ENCODE measurements around the gene WDR27. TPM values are rescaled to one million over a fixed set of nuclear protein-coding genes. Genes with fewer than 3 reads are reported as not detected.
"Not testable (repeated sequence)": the region's sequence is repeated elsewhere in the genome, so short reads cannot be mapped to it uniquely, and the experiment has no call there.

Gene WDR27
- total RNA-seq, 1 donor from 2014 or later: 35.4 TPM

DNA sequence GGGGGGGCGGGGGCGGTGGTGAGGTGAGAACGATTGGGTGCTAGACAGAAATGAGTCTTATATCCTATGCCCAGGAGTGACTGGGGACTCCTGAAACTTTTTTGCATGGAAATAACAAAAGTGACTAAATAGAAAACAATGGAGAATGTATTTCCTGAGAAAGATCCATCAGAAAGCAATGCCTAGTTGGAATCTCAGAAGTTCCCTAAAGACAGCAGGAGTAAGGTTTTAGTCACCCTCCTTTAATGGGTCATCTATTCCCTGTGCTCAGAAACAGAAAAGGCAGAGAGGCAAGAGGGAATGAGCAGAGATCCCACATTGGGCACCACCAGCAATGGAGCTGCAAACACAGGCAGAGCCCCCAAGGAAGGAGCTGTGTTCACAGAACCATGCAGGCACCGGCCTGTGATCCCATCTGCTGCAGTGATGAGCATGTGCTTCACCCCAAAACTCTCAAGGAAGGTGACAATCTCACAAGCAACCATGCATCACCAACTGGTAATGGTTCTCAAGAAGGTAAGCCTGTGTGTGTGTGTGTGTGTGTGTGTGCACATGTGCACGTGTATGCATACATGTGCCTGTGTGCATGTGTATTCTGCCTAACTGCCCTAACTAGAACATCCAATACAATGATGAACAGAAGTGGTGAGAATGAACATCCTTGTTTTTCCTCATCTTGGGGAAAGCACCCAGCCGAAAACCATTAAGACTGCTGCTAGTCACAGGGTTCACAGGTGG is 168.4 kb downstream of the WDR27 start:
- no peak for DNase-seq (ENCODE audit: low read depth)

DNA sequence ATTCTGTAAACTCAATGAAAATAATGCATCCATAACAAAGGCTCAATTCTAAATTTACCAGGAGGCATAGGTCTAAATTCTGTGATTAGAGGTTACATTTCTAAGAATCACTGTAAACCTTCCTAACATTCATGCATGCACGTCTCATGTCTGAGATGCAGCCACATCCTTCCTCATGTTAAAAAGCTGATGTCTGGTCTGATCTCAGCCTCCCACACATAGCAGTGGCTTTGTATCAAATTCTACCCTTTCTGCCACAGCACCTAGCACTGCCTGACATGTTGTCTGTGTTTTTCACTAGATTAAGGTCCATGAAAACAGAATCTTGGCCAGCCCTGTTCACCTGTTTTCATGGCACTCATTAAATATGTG is 171.1 kb downstream of the WDR27 start:
- DNase-seq (ENCODE audit: low read depth): no peak

DNA sequence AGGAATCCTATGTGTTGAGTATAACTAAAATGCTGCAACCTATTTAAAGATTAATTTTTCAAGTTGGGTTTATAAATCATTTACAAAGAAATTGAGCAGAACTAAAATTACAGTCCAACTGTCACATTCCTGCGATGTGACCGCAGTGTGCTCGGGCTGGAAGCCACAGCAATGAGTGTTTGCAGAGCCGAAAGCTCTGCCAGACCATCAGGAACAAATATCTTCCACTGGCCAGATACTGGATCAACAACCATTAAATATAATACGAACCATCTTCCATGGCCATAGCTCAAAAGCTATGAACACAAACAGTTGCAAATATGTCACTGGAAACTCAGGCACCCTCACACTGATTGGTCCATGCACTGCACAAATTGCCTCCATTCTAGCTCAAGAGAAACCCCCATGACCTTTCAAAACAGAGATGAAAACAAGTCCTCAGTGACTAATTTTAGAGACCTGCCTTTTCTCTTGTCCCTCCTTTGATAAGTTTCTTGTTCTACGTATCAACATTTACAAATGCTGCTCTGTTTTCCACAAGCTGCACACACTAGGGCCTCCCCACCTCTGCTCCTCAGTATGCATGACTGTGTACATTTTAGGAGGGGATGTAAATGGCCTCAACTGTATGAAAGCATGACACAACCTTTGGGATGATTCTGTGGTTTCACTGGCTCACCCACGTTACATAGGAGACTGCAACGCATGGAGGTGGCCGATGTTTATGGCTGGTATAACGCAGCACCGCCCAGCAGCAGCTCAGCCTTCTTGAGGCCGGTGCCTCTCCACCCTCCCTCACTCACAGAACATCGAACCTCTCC is 171.7 kb downstream of the WDR27 start:
- DNase-seq (ENCODE audit: low read depth): peak; percentile 83

DNA sequence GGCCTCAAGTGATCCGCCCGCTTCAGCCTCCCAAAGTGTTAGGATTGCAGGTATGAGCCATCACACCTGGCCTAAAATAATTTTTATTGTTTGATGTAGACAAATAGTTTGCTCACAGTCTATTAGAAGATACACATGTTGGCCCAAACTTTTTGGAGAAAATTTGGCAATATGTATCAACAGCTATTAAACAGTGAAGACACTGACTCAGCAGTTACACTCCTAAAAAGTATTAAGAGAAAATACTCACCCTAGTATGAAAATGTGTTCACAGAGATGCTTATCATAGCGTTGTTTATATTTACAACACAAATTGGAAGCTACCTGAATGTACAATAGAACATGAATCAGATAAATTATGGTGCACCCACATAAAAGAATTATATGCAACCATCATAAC is 173.1 kb downstream of the WDR27 start:
- DNase-seq (ENCODE audit: low read depth): no peak

DNA sequence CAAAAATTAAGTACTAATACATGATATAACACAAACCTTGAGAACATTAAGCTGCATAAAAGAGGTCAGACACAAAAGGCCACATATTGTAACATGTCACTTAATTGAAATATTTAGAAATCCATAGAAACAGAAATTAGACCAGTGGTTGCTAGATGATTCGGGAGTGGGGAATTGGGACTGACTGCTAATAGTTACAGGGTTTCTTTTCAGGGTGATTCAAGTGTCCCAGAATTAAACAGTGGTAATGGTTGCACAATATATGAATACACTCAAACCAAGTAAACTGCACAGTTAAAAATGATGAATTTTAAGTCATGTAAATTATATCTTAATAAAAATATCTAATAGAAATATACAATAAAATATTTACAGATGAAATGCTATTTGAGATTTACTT is 174.5 kb downstream of the WDR27 start:
- DNase-seq (ENCODE audit: low read depth): no peak

DNA sequence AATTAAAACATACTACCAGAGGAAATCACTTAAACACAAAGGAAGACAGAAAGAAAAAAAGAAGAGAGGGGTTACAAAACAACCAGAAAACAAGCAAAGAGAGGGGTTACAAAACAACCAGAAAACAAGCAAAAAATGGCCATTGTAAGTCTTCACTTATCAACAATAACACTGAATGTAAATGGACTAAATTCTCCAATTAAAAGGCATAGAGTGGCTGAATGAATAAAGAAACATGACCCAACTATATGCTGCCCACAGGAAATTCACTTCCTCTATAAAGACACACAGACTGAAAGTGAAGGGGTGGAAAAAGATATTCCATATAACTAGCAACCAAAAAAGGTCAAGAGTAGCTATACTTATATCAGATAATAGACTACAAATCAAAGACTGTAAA is 180.0 kb downstream of the WDR27 start:
- no peak for DNase-seq (ENCODE audit: low read depth)

DNA sequence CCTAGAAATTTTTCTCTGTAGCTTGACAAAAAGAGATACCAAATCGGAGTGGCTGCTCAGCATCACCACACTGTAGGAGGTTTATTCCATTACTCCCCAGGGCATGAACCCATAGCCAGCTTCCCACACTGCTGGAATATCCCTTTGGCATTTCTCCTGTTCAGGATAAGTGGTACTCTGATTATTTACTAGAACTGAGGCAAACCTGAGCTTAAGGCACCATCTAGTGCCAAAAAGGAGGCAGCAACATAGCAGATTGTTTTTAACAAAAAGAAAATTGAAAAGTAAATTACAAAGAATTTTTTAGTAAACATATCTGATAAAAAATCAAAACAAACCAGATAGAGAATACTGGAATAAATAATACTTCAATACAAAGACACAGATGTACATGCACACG is 181.7 kb downstream of the WDR27 start:
- DNase-seq (ENCODE audit: low read depth): peak; percentile 23

DNA sequence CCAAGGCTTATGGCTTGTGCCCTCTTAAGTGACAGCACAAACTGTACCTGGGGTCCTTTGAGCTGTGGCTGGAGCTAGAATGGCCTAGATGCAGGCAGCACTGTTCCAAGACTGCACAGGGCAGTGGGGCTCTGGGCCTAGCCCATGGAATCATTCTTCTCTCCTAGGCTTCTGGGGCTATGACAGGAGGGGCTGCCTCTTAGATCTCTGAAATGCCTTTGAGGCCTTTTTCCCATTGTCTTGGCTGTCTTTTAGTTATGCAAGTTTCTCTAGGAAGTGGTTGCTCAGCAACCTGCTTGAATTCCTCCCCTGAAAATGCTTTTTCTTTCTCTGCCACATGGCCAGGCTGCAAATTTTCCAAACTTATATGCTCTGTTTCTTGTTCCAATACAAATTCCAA is 183.4 kb downstream of the WDR27 start:
- no peak for DNase-seq (ENCODE audit: low read depth)

DNA sequence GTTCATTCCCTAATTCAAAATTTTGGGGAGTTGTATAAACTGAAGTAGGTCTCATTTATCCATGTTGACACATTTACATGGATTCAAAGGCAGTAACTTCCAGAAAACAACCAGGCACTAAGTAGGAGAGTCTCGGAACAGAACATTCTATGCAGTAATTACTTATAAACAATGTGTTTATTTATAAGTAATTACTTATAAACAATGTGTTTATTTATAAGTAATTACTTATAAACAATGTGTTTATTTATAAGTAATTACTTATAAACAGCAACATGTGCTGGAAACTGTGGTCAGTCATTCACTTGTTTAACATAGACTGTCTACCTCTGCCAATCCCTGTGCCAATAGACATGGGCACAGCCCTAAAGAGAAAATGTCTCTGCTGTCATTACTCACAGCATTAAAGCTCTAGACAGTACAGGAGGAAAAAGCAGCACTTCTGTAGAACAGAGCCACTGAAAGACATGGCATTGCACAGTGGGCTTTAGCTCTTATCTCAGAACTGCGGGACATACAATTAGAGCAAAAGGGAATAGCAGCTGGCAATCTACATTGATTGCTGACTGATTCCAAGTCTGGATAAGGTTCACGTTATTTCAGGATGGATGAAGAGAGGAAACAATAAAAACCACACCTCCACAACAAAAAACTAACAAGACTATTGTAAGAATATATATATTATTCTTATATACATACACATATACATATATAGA is 188.2 kb downstream of the WDR27 start:
- no peak for DNase-seq (ENCODE audit: low read depth)

DNA sequence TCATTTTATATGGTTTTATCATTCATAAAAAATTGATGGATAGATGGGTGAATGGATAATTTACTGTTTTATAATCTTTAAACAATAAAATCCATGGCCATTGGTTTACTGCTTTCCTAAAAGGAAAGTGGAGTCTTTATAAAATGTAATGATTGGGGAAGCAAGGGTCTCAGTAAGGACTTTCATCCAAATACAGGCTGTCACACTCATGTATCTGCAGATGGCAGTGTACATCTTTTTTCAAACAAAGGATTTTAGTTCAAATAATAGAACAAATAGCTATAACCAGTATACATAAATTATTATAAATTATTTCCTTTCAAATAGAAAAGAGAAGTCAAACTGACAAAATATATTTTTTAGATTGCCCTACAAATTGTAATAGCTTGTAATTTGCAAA is 190.0 kb downstream of the WDR27 start:
- not testable (repeated sequence) for DNase-seq (ENCODE audit: low read depth)

DNA sequence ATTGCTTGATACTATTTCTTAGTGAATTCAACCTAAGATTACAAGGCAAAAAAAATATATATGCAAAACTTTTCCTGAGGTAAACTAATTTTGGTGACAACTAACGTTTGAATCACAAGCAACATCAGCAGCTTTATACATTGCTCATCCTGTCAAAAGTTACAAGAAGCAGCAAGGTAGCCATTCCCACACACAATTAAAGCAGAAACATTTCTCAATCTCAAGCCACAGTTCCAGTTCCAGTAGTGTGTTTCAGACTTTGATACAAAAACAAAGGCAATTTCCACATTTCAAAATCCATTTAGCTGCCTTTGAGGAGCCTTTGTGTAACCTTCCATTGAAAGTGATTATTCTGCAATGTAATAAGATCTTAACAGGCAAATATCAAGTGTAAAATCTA is 191.0 kb downstream of the WDR27 start:
- DNase-seq (ENCODE audit: low read depth): no peak

DNA sequence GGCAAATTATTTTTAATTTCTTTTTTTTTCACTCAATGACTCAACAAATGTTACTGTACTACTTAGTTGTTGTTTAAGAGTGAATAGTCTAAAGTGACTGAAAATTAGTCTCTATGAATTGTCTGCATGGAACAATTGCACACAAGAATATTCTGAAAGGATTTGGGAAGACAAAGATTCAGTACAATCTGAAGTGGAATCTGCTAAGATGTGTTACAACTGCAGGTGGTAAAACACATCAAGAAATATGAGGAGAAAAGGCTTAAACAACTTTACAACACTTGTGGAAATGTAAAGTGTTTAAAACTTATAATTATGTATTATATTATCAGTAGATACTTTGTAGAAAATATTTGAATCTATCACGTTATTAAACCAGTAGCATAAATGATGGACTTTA is 193.4 kb downstream of the WDR27 start:
- DNase-seq (ENCODE audit: low read depth): no peak

DNA sequence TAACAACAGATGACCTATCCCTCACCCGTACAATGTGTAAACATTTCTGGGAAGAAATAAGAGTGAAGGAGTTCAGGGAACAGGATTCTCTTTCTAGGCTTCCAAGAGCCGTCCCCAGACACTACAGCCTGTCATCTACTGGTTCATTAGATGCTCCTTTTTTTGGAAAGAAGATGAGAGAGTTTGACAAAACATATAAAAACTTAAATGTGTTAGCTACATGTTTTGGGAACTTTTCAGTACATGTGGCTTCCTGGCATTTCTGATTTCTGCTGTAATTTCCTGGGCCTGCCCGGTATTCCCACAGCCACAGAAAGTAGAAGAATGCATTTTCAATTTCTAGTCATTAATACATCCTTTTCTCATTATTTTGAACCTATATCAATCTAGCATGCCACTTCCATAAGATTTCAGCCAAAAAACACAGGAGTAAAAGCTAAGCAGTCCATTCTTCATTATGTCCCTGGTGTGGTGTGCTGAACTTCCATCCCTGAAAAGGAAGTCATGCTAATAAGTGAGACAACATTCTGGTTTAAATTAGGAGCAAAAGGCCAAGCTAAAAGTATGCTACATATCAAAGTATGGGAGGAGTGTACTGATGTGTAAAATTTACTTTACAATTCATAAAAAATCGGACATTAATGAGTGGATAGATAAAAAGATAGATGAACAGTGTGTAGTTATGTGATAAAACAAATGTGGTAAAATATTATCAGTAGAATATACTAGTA is 198.2 kb downstream of the WDR27 start:
- no peak for DNase-seq (ENCODE audit: low read depth)

DNA sequence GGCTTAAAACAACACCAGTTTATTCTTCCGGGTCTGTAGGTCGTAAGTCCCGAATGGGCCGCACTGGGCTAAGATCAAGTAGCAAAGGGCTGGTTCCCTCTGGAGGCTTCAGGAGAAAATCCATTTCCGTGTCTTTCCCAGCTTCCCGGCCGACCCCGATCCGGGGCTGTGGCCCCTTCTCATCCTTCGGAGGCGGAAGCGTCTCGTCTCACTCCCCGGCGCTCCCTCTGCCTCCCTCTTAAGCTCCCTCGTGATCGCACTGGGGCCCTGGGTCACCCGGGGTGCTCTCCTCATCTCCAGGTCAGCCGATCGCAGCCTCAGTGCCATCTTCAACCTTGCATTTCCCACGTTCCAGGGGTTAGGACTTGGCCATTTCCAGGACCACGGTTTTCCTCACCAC is 199.4 kb downstream of the WDR27 start:
- no peak for DNase-seq (ENCODE audit: low read depth)

DNA sequence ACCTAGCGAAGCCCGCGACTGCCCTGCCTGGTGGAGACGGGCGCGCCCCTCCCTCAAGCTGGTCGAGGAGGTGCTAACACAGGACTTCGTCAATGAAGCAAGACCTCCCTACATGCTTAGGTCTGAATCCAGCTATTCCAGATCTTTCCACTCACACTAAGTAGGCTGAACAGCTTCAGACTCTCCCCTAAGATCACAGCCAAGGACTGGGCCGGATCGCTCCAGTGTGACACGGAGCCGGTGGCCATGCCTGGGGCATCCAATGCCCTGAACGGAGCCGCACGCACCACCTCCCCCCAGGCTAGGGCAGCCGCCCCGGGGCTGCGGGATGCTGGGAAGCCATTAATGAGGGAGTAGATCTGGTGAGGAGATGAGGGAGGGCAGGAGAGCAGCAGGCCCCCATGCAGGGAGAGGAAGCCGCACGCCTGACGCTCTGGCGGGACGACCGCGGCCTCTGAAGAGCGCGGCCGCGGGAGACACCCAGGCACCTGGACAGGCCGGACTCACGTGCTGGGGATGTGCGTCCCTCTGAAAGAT is 200.0 kb downstream of the WDR27 start:
- DNase-seq (ENCODE audit: low read depth): no peak

DNA sequence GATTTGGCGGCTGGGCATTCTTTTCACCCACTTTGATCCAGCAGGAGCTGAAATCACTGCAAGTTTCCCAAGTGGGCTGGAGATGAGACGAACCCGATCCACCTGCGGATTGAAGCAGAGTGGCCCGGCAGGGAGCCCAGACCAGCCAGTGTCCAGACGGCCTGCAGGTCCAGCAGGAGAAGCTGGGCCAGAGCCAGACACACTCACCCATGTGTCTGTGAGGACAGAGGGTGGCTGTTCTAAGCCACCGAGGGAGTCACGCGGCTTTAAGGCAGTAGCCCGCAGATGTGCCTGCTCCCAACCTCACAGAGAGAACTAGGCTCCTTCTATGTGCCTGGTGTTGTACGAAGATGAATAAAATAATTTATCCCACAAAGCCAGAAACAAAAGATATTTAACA is 200.7 kb downstream of the WDR27 start:
- DNase-seq (ENCODE audit: low read depth): no peak

DNA sequence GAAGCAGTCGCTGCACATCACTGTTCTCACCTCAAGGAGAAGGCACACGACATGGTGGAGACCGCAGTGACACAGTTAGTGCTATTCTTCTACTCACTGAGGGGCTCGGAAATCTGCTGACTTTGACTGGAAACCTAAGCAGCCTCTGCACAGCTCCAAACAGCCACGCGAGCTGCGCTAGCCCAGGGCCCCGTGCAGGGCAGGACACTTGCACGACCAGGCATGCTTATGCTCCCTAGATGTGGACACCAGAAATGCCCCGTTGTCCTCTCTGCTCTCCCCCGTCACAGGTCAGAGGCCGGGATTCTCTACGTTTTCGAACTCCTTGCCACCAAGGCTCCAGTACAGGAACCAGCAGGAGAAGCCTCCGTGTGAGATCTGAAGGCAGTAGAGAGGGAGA is 201.1 kb downstream of the WDR27 start:
- DNase-seq (ENCODE audit: low read depth): no peak

DNA sequence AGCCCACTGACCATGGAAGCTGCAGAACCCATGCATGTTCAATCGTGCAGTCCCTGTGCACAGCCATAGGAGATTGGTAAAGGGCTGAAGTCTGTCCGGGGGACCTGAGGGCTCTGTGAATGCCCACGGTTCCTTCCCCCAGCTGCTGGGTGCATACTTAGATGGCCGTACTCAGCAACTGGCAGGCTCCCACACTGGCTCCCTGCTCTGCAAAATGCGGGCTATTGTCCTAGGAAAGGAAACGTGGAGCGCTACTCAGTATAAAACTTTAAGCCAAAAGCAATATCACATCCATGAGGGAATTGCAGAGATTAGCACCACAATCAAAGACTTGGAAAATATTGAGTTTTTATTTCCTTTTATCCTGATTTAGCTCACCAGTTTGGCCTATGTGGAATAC is 202.0 kb downstream of the WDR27 start:
- DNase-seq (ENCODE audit: low read depth): no peak

DNA sequence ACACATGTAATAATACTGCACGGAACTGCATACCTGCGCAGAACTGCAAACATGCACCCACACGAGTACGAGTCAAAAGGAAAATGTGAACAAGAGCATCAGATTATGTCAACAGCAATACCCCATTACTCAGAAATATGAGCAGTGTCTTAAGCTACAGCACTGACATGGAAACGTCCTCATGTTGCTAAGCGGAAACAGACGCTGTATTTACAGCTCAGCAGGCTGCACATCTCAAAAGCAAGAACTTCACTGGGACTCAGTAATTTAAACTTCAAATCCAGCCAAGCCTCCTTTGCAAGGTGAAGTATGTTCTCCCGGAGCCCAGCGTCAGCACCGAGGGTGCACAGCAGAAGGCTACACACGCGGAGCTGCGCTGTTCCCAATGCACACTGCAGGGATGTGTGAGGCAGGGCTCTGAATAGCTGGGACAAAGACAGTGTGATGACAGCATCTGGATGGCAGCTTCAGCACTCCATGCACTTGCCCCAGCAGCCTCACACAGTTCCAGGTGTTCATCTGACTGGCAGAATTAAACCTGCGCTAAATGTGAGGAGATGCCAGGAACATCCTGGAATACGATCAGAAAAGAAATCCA is 202.8 kb downstream of the WDR27 start:
- DNase-seq (ENCODE audit: low read depth): no peak

DNA sequence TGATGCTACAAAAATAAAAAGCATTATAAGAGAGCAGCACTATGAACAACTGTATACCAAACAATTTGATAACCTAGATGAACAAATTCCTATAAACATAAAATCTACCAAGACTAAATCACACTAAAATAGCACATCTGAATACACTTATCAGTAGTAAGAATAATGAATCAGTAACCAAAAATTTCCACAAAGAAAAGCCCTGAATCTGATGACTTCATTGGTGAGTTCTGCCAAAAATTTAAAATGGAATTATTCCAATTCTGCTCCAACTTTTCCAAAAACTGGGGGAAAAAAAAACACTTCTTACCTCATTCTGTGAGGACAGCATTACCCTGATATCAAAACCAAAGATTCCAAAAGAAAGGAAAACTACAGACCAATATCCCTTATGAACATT is 206.2 kb downstream of the WDR27 start:
- peak; percentile 34 for DNase-seq (ENCODE audit: low read depth)

DNA sequence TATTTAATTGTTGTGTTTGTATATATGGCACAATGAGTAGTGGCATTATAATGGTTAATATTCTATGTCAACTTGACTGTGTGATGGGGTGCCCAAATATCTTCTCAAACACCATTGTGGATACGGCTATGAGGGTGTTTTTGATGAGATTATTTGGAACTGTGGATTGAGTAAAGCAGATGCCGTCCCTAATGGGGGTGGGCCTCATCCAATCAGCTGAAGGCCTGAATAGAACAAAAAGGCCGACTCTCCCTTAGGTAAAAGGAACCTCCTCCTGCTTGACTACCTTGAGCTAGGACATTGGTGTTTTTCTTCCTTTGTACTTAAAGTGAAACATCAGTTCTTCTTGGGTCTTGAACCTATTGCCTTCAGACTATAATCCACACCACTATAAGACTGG is 207.8 kb downstream of the WDR27 start:
- no peak for DNase-seq (ENCODE audit: low read depth)
